ENCODE data around the gene KREMEN2. TPM values are rescaled to one million over a fixed set of nuclear protein-coding genes. Genes with fewer than 3 reads are reported as not detected.

Gene KREMEN2
- total RNA-seq, 1 experiment from 2014 or later: 1.7 TPM

Other genes with a start within 250 kb of the KREMEN2 start
- 1.4 and 2.6 TPM in 2 replicates for gene PRSS27, start 244.1 kb upstream of the KREMEN2 start, total RNA-seq (2014; rRNA removed; shearing (Covaris generic))
- 30.0 and 49.0 TPM in 2 replicates for gene SRRM2, start 211.6 kb upstream of the KREMEN2 start, total RNA-seq (2014; rRNA removed; shearing (Covaris generic))
- 397 and 571 TPM in 2 replicates for gene ELOB, start 187.0 kb upstream of the KREMEN2 start, total RNA-seq (2014; rRNA removed; shearing (Covaris generic))
- 0.17 and 0.36 TPM in 2 replicates for gene PRSS33, start 176.7 kb upstream of the KREMEN2 start, total RNA-seq (2014; rRNA removed; shearing (Covaris generic))
- gene PRSS41, start 165.8 kb upstream of the KREMEN2 start, total RNA-seq (2014; rRNA removed; shearing (Covaris generic)): not detected in 2 replicates
- gene PRSS21, start 147.0 kb upstream of the KREMEN2 start, total RNA-seq (2014; rRNA removed; shearing (Covaris generic)): not detected in 2 replicates
- gene ZG16B, start 134.0 kb upstream of the KREMEN2 start, total RNA-seq (2014; rRNA removed; shearing (Covaris generic)): 1.3 and 1.8 TPM in 2 replicates
- not detected in 2 replicates for gene PRSS22, start 106.1 kb upstream of the KREMEN2 start, total RNA-seq (2014; rRNA removed; shearing (Covaris generic))
- 66.3 and 88.4 TPM in 2 replicates for gene FLYWCH2, start 81.1 kb upstream of the KREMEN2 start, total RNA-seq (2014; rRNA removed; shearing (Covaris generic))
- 41.3 and 41.6 TPM in 2 replicates for gene FLYWCH1, start 52.3 kb upstream of the KREMEN2 start, total RNA-seq (2014; rRNA removed; shearing (Covaris generic))
- gene PAQR4, start 5.1 kb downstream of the KREMEN2 start, total RNA-seq (2014; rRNA removed; shearing (Covaris generic)): 39.2 and 47.4 TPM in 2 replicates
- gene PKMYT1, start 16.2 kb downstream of the KREMEN2 start, total RNA-seq (2014; rRNA removed; shearing (Covaris generic)): 50.8 and 63.1 TPM in 2 replicates
- 0.16 TPM in 1 of 2 replicates, not detected in the other for gene CLDN9, start 48.6 kb downstream of the KREMEN2 start, total RNA-seq (2014; rRNA removed; shearing (Covaris generic))
- gene CLDN6, start 53.9 kb downstream of the KREMEN2 start, total RNA-seq (2014; rRNA removed; shearing (Covaris generic)): 0.41 TPM in 1 of 2 replicates, not detected in the other
- gene TNFRSF12A, start 56.1 kb downstream of the KREMEN2 start, total RNA-seq (2014; rRNA removed; shearing (Covaris generic)): 510 and 551 TPM in 2 replicates
- gene HCFC1R1, start 59.7 kb downstream of the KREMEN2 start, total RNA-seq (2014; rRNA removed; shearing (Covaris generic)): 54.7 and 71.1 TPM in 2 replicates
- 32.1 and 35.2 TPM in 2 replicates for gene THOC6, start 59.8 kb downstream of the KREMEN2 start, total RNA-seq (2014; rRNA removed; shearing (Covaris generic))
- gene BICDL2, start 72.7 kb downstream of the KREMEN2 start, total RNA-seq (2014; rRNA removed; shearing (Covaris generic)): not detected in 2 replicates
- 0.53 and 1.6 TPM in 2 replicates for gene MMP25, start 82.3 kb downstream of the KREMEN2 start, total RNA-seq (2014; rRNA removed; shearing (Covaris generic))
- gene IL32, start 101.4 kb downstream of the KREMEN2 start, total RNA-seq (2014; rRNA removed; shearing (Covaris generic)): 113 and 115 TPM in 2 replicates
- gene ZSCAN10, start 135.0 kb downstream of the KREMEN2 start, total RNA-seq (2014; rRNA removed; shearing (Covaris generic)): not detected in 2 replicates
- gene ZNF205, start 148.3 kb downstream of the KREMEN2 start, total RNA-seq (2014; rRNA removed; shearing (Covaris generic)): 21.0 and 22.4 TPM in 2 replicates
- 2.1 and 4.6 TPM in 2 replicates for gene ZNF213, start 170.8 kb downstream of the KREMEN2 start, total RNA-seq (2014; rRNA removed; shearing (Covaris generic))
- not detected in 2 replicates for gene OR1F1, start 223.9 kb downstream of the KREMEN2 start, total RNA-seq (2014; rRNA removed; shearing (Covaris generic))

All from A172 (cell line).